HTERT RPE-1 (cell line): ENCODE measurements around the gene ALMS1.
"Not testable (repeated sequence)": the region's sequence is repeated elsewhere in the genome, so short reads cannot be mapped to it uniquely, and the experiment has no call there.

Experiments
- in situ Hi-C: fragments of 300-500 bp; cut with MboI; formaldehyde crosslinking; loops from 4 replicates; pipeline ENCODE4 v1.14.3; 2020; ENCODE audit warnings: low sequenced_read_pairs

Gene ALMS1, protein sequence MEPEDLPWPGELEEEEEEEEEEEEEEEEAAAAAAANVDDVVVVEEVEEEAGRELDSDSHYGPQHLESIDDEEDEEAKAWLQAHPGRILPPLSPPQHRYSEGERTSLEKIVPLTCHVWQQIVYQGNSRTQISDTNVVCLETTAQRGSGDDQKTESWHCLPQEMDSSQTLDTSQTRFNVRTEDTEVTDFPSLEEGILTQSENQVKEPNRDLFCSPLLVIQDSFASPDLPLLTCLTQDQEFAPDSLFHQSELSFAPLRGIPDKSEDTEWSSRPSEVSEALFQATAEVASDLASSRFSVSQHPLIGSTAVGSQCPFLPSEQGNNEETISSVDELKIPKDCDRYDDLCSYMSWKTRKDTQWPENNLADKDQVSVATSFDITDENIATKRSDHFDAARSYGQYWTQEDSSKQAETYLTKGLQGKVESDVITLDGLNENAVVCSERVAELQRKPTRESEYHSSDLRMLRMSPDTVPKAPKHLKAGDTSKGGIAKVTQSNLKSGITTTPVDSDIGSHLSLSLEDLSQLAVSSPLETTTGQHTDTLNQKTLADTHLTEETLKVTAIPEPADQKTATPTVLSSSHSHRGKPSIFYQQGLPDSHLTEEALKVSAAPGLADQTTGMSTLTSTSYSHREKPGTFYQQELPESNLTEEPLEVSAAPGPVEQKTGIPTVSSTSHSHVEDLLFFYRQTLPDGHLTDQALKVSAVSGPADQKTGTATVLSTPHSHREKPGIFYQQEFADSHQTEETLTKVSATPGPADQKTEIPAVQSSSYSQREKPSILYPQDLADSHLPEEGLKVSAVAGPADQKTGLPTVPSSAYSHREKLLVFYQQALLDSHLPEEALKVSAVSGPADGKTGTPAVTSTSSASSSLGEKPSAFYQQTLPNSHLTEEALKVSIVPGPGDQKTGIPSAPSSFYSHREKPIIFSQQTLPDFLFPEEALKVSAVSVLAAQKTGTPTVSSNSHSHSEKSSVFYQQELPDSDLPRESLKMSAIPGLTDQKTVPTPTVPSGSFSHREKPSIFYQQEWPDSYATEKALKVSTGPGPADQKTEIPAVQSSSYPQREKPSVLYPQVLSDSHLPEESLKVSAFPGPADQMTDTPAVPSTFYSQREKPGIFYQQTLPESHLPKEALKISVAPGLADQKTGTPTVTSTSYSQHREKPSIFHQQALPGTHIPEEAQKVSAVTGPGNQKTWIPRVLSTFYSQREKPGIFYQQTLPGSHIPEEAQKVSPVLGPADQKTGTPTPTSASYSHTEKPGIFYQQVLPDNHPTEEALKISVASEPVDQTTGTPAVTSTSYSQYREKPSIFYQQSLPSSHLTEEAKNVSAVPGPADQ (N-terminal part only)

DNA sequence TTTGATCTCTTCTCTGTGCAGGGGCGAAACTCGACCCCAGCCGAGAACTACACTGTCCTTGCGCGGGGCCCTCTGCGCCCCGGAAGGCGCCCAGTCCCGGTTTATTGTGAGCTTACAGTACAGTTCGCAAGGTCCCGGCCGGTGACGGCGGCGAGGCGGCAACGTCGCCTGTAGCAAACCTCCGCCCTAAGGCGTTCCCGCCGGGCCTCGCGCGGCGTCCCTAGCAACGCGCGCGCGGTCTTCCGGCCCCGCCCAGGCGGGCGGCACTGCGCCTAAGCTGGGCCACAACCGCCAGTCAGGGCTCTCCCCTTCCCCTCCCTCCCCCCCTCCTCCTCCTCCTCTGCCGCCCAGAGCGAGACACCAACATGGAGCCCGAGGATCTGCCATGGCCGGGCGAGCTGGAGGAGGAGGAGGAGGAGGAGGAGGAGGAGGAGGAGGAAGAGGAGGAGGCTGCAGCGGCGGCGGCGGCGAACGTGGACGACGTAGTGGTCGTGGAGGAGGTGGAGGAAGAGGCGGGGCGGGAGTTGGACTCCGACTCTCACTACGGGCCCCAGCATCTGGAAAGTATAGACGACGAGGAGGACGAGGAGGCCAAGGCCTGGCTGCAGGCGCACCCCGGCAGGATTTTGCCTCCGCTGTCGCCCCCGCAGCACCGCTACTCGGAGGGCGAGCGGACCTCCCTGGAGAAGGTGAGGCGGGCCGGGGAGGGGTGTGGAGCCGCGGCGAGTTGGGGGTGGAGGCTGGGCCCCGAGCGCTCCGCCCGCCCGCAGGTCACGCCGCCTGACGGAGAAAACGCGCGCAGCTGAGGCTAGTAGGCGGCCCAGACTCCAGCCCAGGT lies at the start of gene ALMS1:
Gene ALMS1 (plus strand): TSS at position 333 of the 838 bp plus-strand sequence. CDS start 33 bp downstream, at position 366.
- in situ Hi-C loops = no loop called here

DNA sequence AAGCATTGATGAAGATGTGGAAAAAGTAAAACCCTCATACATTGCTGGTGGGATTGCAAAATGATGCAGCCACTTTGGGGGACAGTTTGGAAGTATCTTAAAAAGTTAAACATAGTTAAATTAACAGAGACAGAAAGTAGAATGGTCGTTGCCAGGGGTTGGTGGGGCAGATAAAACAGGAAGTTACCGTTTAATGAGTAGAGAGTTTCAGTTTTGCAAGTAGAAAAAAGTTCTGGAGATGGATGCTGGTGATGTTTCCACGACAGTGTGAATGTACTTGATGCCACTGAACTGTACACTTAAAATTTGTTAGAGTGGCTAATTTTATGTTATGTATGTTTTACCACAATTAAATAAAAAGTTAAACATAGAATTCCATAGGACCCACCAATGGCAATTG lies 47.8 kb upstream of the ALMS1 start:
- in situ Hi-C loops = no loop called here

DNA sequence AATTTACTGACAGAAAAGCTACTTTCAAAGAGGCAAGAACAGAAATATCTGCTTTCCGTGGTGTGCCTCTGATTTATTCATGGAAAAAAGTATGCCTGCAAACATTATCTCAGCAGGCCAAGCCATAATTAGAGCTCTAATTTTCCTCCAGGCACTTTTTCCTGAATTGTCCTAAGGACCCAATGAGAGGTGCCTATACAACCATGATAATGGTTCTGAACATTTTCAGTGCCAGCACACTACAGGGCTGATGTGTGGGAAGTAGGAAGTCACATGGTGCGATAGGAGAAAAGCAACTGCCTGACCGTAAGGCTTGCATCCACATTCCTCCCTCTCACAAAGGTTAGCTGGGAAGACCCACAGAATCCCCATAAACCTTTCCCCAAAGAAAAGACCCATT lies 46.4 kb upstream of the ALMS1 start:
- in situ Hi-C loops = no loop called here

DNA sequence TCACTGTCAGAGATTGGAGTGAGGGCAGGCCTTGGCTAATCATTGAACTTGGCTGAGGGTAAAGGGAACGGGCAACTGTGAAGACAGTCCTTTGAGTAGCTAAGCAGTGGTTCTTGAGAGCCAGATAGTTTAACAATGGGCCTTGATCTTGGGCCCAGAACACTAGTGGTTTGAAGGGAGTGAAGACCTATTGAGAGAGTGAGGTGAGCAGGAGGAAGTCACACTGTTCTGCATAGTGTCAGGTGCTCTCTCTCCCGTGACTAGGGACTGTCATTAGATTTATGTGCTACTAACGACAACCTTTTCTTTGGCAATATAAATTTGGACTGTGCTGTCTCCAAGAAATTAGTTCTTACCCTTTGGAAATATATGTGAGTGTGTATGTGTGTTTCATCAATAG lies 44.6 kb upstream of the ALMS1 start:
- in situ Hi-C loops = no loop called here

DNA sequence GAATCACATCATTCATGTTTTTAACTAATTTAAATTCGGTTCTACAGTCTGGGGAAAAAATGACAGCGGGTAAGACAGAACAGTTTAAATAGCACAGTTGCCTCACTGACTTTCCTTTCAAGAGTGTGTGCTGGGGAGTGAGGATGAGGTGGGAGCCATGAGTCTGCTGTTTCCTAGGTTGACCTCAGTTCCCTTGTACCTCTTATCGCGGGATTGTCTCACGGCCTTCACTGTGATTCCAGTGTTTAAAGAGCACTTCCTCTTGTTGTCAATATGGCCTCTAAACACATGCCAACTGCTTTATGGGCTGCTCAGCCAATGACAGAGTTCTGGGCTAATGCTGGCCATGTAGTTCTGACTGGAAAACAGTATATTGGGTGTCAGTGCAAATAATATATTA lies 41.6 kb upstream of the ALMS1 start:
- in situ Hi-C loops = no loop called here

DNA sequence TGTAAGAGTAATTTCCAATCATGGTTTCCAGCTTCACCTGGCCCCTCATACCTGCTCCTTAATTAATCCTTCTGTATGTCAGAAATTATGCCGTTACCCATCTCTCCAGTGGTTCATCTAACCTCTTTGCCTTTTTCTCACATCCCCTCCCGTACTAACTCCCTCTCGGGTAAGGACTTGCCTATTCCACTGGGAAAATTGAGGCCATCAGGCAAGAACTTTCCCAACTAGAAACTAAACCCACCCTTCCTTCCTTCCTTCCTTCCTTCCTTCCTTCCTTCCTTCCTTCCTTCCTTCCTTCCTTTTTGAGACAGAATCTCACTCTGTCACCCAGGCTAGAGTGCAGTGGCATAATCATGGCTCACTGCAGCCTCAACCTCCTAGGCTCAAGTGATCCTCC lies 40.9 kb upstream of the ALMS1 start:
- in situ Hi-C loops = not testable (repeated sequence)

DNA sequence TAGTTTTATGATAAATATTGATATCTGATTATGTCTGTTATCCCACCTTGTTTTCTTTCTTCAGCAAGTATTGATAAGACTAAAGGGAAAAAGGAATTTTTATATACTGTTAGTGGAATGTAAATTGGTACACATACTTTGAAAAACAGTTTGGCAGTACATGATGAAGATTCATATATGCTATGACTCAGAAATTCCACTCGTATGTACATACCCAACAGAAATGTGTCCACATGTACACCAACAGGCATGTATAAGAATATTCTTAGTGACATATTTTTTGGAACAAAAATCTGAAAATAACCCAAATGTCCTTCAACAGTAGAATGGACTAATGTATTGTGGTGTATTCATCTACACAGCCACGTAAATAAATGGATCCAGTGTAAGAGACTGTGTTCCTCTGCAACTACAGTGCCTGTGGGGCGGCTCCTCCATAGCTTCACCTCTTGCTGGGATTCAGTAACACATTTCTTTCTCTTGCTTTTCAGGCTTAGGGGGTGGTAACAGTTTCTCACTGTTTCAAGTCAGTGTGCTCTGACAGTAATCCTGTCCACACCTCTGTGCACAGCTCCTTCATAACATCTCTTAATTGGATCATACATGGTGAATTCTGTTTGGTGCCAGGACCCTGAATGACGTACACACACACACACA lies 35.5 kb upstream of the ALMS1 start:
- in situ Hi-C loops = no loop called here

DNA sequence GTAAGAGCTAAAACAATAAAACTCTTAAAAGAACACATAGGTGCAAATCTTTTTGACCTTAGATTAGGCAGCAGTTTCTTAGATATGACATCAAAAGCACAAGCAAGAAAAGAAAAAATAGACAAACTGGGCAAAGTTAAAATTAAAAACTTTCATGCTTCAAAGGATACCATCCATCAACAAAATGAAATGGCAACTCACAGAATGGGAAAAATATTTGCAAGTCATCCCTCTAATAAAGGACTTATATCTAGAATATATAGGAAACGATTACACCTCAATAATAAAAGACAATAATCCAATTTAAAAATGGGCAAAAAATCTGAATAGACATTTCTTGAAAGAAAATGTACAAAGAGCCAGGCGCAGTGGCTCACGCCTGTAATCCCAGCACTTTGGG lies 29.5 kb upstream of the ALMS1 start:
- in situ Hi-C loops = no loop called here

DNA sequence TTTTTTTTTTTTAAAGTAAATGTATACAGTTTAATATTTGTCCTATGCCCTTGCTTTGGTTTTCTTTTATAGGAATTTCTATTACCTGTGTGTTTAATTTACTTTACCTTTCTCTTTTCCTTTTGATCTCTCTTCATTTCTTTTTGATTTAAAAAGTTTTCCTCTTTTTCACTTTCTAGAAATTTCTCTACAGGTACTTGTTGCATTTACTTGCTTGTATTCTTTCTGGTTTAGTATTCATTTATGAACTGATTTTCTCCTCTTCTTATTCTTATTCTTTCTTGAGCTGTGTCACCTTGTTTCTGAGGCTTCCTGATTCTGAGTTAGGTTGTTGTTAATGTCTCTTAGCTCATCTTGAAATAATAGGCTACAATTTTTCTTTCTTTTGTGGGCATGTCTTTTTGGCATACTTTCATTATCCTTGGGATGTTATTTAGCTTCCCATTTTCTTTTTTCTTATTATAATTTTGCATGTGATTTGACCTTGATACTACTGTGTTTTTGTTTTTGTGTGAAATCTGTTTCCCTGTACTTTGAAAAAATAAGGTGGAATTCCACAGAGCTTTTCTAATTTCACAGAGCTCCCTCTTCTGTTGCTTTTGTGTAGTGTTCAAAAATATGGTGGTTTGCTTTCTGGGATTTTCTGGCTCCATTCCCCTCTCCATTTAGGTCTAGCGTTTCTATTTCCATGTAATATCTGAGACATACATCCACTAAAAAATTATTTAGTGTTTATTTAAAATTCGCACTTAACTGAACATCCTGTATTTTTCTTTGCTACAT lies 25.5 kb upstream of the ALMS1 start:
- in situ Hi-C loops = no loop called here

DNA sequence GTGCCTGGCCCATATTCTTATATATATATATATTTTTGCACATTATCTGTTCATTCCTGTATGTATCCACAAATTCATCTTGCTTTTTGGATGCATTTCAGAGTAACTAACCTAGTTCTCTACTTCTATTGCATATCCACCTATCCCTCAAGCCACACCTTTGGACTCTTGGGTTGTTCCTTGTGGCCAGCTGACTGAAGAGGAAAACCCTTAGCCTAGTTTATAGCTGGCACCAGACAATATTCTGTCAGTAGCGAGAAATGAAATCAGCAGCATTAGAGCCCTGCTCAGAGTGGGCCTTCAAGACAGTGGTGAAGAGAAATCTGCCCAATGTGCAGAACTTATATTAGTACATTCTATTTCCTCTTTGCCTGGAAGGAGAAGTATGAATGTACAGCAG lies 19.6 kb upstream of the ALMS1 start:
- in situ Hi-C loops = no loop called here

DNA sequence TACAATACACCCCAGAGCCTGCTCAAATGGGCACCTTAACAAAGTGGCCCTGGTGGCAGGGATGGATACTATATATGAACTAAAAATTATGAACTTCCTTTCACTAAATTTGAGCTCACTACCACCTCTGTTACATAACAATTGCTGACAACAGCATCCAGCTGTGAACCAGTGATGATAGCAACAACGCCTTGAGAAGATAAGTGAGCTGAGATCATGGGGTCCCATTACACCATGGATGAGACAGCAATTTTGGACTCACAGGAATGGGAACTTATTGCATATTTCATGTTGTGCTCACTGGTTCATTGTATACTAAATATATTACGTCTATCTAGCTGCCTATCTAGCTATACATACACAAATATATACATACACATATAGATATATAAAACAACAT lies 16.9 kb upstream of the ALMS1 start:
- in situ Hi-C loops = no loop called here

DNA sequence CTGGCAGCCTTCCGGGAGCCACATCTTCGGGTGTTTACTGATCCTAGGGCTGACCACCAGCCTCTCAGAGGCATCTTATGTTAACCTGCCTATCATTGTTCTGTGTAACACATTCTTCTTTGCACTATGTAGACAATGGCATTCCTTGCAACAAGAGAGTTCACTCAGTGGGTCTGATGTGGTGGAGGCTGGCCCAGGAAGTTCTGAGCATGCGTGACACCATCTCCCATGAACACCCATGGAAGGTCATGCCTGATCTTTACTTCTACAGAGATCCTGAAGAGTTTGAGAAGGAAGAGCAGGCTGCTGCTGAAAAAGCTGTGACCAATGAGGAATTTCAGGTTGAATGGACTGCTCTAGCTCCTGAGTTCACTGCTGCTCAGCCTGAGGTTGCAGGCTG lies 15.3 kb upstream of the ALMS1 start:
- in situ Hi-C loops = no loop called here

DNA sequence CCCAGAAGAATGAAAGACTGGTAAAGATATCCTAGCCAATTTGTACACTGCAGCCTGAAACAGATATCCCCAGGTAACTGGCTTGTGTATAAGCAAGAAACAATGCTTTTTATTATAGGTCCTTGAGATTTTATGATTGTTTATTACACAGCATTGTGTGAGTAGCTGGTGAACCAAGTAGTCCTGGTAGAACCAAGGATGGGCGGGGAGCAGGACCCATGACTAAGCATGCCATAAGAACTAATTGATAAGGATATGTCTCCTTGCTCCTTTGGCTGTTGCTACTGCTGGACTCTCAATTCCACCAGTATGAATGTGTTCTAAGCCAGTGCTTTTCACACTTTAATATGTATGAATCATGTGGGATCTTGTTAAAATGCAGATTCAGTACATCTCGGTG lies 12.3 kb upstream of the ALMS1 start:
- in situ Hi-C loops = no loop called here

DNA sequence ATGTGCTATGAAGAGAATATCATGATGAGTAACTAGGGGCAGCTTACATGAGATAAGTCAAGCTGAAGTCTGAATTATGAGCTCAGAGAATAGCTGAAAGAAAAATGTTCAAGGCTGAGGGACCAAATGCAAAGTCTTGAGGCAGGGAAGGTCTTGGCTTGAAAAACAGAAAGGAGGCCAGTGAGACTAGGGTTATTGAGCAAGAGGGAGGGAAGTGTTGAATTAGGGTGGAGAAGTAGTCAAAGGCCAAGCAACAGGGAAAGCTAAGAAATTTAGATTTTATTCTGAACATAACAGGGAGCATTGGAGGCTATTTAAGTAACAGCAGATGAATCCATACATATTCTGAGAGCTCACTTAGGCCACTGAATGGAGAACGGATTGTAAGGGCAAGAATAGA lies 11.4 kb upstream of the ALMS1 start:
- in situ Hi-C loops = no loop called here

DNA sequence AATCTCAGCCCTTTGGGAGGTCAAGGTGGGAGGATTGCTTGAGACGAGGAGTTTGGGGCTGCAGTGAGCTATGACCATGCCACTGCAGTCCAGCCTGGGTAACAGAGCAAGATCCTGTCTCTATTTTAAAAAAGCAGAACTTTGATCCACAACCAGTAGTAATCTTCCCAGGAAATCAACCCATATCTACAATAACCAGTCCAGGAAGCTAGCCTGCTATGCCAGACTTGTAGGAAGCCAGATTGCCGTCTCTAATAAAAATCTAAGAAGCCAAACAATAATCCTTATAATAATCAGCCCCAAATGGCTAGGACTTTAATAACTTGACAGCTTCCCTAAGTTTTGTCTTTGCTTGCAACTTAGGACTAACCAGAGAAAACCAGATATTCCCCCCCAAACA lies 9.0 kb upstream of the ALMS1 start:
- in situ Hi-C loops = no loop called here

DNA sequence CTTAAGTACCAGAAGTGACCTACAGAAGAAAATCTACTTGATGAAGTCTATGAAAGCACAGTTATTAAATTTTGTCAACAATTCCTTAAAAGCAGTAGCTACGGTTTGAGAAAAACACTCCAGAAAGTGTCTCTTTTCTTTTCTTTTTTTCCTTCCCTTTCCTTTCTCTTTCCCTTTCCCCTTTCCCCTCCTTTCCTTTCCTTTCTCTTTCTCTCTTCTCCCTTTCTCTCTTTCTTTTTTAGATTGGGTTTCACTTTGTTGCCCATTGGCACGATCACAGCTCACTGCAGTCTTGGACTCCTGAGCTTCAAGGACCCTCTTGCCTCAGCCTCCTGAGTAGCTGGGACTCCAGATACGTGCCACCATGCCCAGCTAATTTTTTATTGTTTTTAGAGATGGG lies 2.6 kb upstream of the ALMS1 start:
- in situ Hi-C loops = no loop called here

DNA sequence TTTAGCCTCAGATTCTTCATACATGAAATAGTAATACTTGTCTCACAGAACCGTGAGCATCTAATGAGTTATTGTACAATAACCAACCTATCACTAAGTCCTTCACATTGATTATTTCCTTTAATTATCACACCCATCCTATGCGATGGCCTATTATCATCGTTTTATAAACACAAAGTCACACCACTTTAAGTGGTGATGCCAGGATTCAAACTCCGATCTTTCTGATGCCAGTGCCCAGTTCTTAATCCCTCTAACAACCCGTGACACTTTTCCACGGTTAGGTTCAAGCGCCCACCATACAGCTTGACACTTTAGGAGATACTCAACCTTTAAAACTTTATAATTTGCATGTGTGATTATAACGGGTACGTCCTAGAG lies 523 bp upstream of the ALMS1 start:
- in situ Hi-C loops = no loop called here

DNA sequence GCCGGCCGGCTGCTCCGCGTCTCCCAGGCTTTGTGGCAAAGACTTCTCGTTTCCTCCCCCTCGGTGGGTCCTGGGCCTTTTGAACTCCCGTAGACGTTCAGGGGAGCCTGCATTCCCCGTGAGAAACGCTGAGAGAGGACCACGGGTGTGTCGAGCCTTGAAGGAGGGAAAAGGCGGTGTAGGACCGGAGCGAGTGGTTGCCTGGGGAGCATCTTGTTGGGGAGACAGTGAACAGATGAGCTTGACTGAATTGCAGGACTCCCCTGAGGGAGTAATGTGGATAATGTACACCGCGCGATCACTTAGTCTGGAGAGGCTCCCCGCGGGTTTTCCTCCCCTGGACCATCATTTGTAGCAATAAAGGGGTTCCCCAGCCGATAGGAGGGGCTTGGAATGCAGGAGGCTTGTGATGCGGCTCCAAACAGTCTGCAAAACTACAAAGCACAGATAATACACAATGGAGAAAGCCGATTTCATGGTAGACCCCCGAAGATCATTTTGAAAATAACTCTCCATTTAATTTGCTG lies 769 bp downstream of the ALMS1 start:
- in situ Hi-C loops = no loop called here
